ENCODE results near the gene ASIC2. TPM values are rescaled to one million over a fixed set of nuclear protein-coding genes. Genes with fewer than 3 reads are reported as not detected.
A peak's percentile ranks its signal among the peaks of the same experiment; 100 is the strongest.

Gene ASIC2
- total and polyA plus RNA-seq, 3 experiments from 2014 or later = not detected

GRCh38 chr17:33204156-33204555 lies 88.9 kb downstream of the ASIC2 start:
- no peak overlapping the region for H3K4me3 Mint-ChIP-seq
- H3K4me1 Mint-ChIP-seq = no peaks in the 10 kb centered on the region
- H3K27ac ChIP-seq (ENCODE audit: low read depth, low read length) = no peak overlapping the region
- H3K4me1 ChIP-seq (ENCODE audit: insufficient read depth, low read length) = no peaks in the 10 kb centered on the region
- no peak overlapping the region for H3K4me3 ChIP-seq (ENCODE audit: low read length)
- H3K27ac Mint-ChIP-seq = no peak overlapping the region
- H3K27me3 ChIP-seq (ENCODE audit: insufficient read depth, low read length, poor library complexity, severe bottlenecking) = no peaks in the 10 kb centered on the region
- no peaks in the 10 kb centered on the region for H3K9me3 ChIP-seq (ENCODE audit: low read length)
- no peaks in the 10 kb centered on the region for H3K36me3 ChIP-seq (ENCODE audit: insufficient read depth, low read length)
- H3K9me3 Mint-ChIP-seq = no peaks in the 10 kb centered on the region
- peaks cover 5 to 30% of the 10 kb centered on the region in 2 donors for H3K27me3 Mint-ChIP-seq
- ChIA-PET CTCF (no interaction called here), POLR2A (no interaction called here)
- no peak for DNase-seq
- no peaks in the 10 kb centered on the region for H3K36me3 Mint-ChIP-seq

DNA sequence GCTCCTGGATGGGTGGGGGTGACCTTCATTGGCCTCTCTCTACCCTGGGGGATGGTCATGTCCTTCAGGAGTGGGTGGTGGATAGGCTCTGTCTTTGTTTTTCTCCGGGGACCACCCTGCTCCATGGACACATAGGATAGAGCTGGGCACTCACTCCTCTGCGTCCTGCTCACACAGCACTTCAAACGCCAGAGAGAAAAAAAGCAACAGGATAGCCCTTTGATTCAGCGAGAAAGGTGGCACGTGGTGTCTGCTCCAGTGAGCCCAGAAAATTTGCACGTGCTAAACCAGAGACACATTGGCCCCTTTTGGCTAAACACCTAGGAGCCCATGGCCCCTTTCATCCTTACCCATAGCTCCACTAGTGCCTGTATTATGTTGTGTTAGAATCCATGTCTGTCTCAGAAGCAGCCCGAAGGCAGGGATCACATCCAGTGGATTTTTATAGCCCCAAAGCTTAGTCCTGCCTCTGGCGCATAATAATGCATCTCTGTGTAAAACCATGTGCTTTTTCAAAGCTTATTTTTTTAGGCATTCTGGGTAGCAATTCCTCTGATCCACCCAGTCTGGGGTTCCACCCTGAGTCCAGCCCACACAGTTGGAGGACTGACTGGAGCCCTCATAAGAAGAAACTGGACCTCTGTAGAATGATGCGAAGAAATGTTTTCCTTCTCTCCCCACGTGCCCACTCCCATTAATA lies 90.1 kb downstream of the ASIC2 start:
- Histone ChIP-seq H3K27ac (ENCODE audit: low read depth, low read length) (no peak overlapping the region), H3K36me3 (ENCODE audit: insufficient read depth, low read length) (no peaks in the 10 kb centered on the region), H3K4me1 (ENCODE audit: insufficient read depth, low read length) (no peaks in the 10 kb centered on the region), H3K9me3 (ENCODE audit: low read length) (no peaks in the 10 kb centered on the region), H3K4me3 (ENCODE audit: low read length) (no peak overlapping the region), H3K27me3 (ENCODE audit: insufficient read depth, low read length, poor library complexity, severe bottlenecking) (no peaks in the 10 kb centered on the region)
- Mint-ChIP-seq H3K27ac (no peak overlapping the region), H3K36me3 (no peaks in the 10 kb centered on the region), H3K4me3 (no peak overlapping the region), H3K4me1 (no peaks in the 10 kb centered on the region), H3K9me3 (no peaks in the 10 kb centered on the region), H3K27me3 (peaks cover 8 to 26% of the 10 kb centered on the region in 2 donors)
- ChIA-PET POLR2A (no interaction called here), CTCF (no interaction called here)
- no peak for DNase-seq

DNA sequence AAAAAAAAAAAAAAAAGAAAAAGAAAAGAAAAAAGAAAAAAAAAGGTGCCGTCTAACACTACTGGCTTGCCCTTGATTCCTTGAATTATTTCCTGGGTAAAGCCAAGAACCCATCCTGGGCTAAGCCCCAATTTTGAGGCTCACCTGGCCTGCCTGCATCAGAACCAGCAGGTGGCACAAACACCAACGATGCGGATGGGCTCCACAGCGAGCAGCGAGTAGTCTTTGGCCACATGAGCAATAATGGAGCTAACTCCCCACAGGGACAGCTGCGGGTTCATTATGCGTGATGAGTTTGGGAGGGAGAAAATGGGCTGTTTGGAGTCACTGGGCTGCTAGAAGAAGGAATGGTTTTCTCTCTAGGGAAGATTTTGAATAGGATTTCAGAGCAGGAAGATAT lies 91.1 kb downstream of the ASIC2 start:
- H3K4me1 ChIP-seq (ENCODE audit: insufficient read depth, low read length) = no peaks in the 10 kb centered on the region
- Mint-ChIP-seq H3K27ac (no peak overlapping the region), H3K9me3 (no peaks in the 10 kb centered on the region), H3K4me3 (no peak overlapping the region), H3K4me1 (no peaks in the 10 kb centered on the region), H3K27me3 (peaks cover 8 to 27% of the 10 kb centered on the region in 2 donors), H3K36me3 (no peaks in the 10 kb centered on the region)
- no peak overlapping the region for H3K27ac ChIP-seq (ENCODE audit: low read depth, low read length)
- no peak overlapping the region for H3K4me3 ChIP-seq (ENCODE audit: low read length)
- ChIA-PET CTCF (no interaction called here), POLR2A (no interaction called here)
- DNase-seq = no peak
- H3K36me3 ChIP-seq (ENCODE audit: insufficient read depth, low read length) = no peaks in the 10 kb centered on the region
- no peaks in the 10 kb centered on the region for H3K9me3 ChIP-seq (ENCODE audit: low read length)
- no peaks in the 10 kb centered on the region for H3K27me3 ChIP-seq (ENCODE audit: insufficient read depth, low read length, poor library complexity, severe bottlenecking)

DNA sequence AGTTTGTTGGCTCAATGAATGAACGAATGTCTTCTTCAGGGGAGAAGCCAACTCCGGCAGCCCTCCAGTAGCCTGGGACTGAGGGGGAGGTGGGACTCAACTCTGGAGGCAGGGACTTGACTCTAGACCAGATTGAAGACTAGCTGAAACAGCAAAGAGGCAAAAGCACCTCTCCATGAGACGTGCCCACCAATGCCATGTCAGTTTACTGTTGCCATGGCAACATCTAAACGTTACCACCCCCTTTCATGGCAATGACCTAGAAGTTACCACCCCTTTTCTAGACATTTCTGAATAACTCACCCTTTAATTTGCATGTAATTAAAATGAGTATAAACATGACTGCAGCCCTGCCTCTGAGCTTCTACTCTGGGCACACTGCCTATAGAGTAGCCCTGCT lies 91.8 kb downstream of the ASIC2 start:
- Mint-ChIP-seq H3K9me3 (no peaks in the 10 kb centered on the region), H3K36me3 (no peaks in the 10 kb centered on the region), H3K27ac (peak overlapping the region in 1 of 8 donors; percentile 52), H3K4me1 (no peaks in the 10 kb centered on the region), H3K4me3 (no peak overlapping the region), H3K27me3 (peaks cover 8 to 26% of the 10 kb centered on the region in 2 donors)
- H3K4me3 ChIP-seq (ENCODE audit: low read length) = no peak overlapping the region
- no peaks in the 10 kb centered on the region for H3K9me3 ChIP-seq (ENCODE audit: low read length)
- no peaks in the 10 kb centered on the region for H3K36me3 ChIP-seq (ENCODE audit: insufficient read depth, low read length)
- no peak overlapping the region for H3K27ac ChIP-seq (ENCODE audit: low read depth, low read length)
- CTCF ChIA-PET = no interaction called here
- DNase-seq = no peak
- POLR2A ChIA-PET = no interaction called here
- H3K27me3 ChIP-seq (ENCODE audit: insufficient read depth, low read length, poor library complexity, severe bottlenecking) = no peaks in the 10 kb centered on the region
- no peaks in the 10 kb centered on the region for H3K4me1 ChIP-seq (ENCODE audit: insufficient read depth, low read length)

GRCh38 chr17:33200587-33200986 lies 92.5 kb downstream of the ASIC2 start:
- H3K9me3 Mint-ChIP-seq = no peaks in the 10 kb centered on the region
- H3K36me3 ChIP-seq (ENCODE audit: insufficient read depth, low read length) = no peaks in the 10 kb centered on the region
- H3K27me3 ChIP-seq (ENCODE audit: insufficient read depth, low read length, poor library complexity, severe bottlenecking) = no peaks in the 10 kb centered on the region
- POLR2A ChIA-PET = no interaction called here
- H3K4me1 ChIP-seq (ENCODE audit: insufficient read depth, low read length) = no peaks in the 10 kb centered on the region
- H3K27ac Mint-ChIP-seq = no peak overlapping the region
- H3K4me3 Mint-ChIP-seq = no peak overlapping the region
- no peaks in the 10 kb centered on the region for H3K36me3 Mint-ChIP-seq
- H3K4me1 Mint-ChIP-seq = no peaks in the 10 kb centered on the region
- H3K27me3 Mint-ChIP-seq = peaks cover 15 to 25% of the 10 kb centered on the region in 2 donors
- no peak overlapping the region for H3K27ac ChIP-seq (ENCODE audit: low read depth, low read length)
- H3K9me3 ChIP-seq (ENCODE audit: low read length) = no peaks in the 10 kb centered on the region
- CTCF ChIA-PET = interaction anchor here (0.8 kb wide), 1 partner anchor 31 kb away, joined by 3 read pairs; no protein-coding TSS in a partner anchor
- DNase-seq = no peak
- H3K4me3 ChIP-seq (ENCODE audit: low read length) = no peak overlapping the region

- Mint-ChIP-seq H3K9me3 (no peaks in the 10 kb centered on the region), H3K4me3 (no peak overlapping the region), H3K4me1 (no peaks in the 10 kb centered on the region), H3K36me3 (no peaks in the 10 kb centered on the region), H3K27ac (no peak overlapping the region), H3K27me3 (peaks cover 16 to 22% of the 10 kb centered on the region in 2 donors)
- DNase-seq = no peak
- H3K4me1 ChIP-seq (ENCODE audit: insufficient read depth, low read length) = no peaks in the 10 kb centered on the region
- H3K27ac ChIP-seq (ENCODE audit: low read depth, low read length) = no peak overlapping the region
- H3K9me3 ChIP-seq (ENCODE audit: low read length) = no peaks in the 10 kb centered on the region
- no peaks in the 10 kb centered on the region for H3K27me3 ChIP-seq (ENCODE audit: insufficient read depth, low read length, poor library complexity, severe bottlenecking)
- POLR2A ChIA-PET = no interaction called here
- H3K4me3 ChIP-seq (ENCODE audit: low read length) = no peak overlapping the region
- CTCF ChIA-PET = interaction anchor here (0.8 kb wide), 1 partner anchor 30 kb away, joined by 3 read pairs; no protein-coding TSS in a partner anchor
- no peaks in the 10 kb centered on the region for H3K36me3 ChIP-seq (ENCODE audit: insufficient read depth, low read length)
Observed at GRCh38 chr17:33199571-33200510, 93.3 kb downstream of the ASIC2 start.

- CTCF ChIA-PET = no interaction called here
- no peaks in the 10 kb centered on the region for H3K9me3 ChIP-seq (ENCODE audit: low read length)
- no peaks in the 10 kb centered on the region for H3K36me3 Mint-ChIP-seq
Observed at GRCh38 chr17:33198954-33199353, 94.1 kb downstream of the ASIC2 start.

DNA sequence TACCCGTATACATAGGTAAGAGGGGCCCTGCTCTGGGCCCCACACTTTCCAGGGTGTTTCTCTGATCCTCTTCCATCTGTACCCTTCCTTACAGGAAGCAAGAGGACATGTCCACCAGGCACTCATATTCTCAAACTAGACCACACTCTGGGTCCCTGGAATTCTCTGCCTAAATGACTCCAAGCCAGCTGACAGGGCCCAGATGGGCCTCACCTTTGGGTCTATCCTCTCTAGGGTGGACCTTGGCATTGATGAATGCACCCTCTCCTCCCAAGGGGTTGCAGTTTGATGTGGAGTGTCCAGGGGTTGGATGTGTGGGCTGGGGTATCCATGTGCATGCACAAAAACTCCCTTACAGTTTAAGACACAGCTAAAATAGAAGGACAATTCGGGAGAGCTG lies 95.8 kb downstream of the ASIC2 start:
- Mint-ChIP-seq H3K4me3 (no peak overlapping the region), H3K4me1 (no peaks in the 10 kb centered on the region), H3K27ac (no peak overlapping the region), H3K27me3 (peaks cover 17 to 25% of the 10 kb centered on the region in 2 donors), H3K9me3 (no peaks in the 10 kb centered on the region), H3K36me3 (no peaks in the 10 kb centered on the region)
- Histone ChIP-seq H3K4me3 (ENCODE audit: low read length) (no peak overlapping the region), H3K9me3 (ENCODE audit: low read length) (no peaks in the 10 kb centered on the region), H3K27me3 (ENCODE audit: insufficient read depth, low read length, poor library complexity, severe bottlenecking) (no peaks in the 10 kb centered on the region), H3K36me3 (ENCODE audit: insufficient read depth, low read length) (no peaks in the 10 kb centered on the region), H3K27ac (ENCODE audit: low read depth, low read length) (no peak overlapping the region), H3K4me1 (ENCODE audit: insufficient read depth, low read length) (no peaks in the 10 kb centered on the region)
- ChIA-PET CTCF (no interaction called here), POLR2A (no interaction called here)
- DNase-seq = no peak

More at GRCh38 chr17:33198954-33199353, 94.1 kb downstream of the ASIC2 start:
- no peak overlapping the region for H3K4me3 ChIP-seq (ENCODE audit: low read length)
- no peak overlapping the region for H3K4me3 Mint-ChIP-seq
- no peak overlapping the region for H3K27ac ChIP-seq (ENCODE audit: low read depth, low read length)
- no peak overlapping the region for H3K27ac Mint-ChIP-seq
- DNase-seq = no peak
- peaks cover 16 to 20% of the 10 kb centered on the region in 2 donors for H3K27me3 Mint-ChIP-seq
- H3K36me3 ChIP-seq (ENCODE audit: insufficient read depth, low read length) = no peaks in the 10 kb centered on the region
- no peaks in the 10 kb centered on the region for H3K4me1 ChIP-seq (ENCODE audit: insufficient read depth, low read length)
- no peaks in the 10 kb centered on the region for H3K4me1 Mint-ChIP-seq
- H3K9me3 Mint-ChIP-seq = no peaks in the 10 kb centered on the region
- no peaks in the 10 kb centered on the region for H3K27me3 ChIP-seq (ENCODE audit: insufficient read depth, low read length, poor library complexity, severe bottlenecking)
- POLR2A ChIA-PET = no interaction called here

Measured in CD8-positive, alpha-beta memory T cell (primary cell).